Stomach (tissue), 9 donors: ENCODE measurements around the gene PLXND1. TPM values are rescaled to one million over a fixed set of nuclear protein-coding genes. Genes with fewer than 3 reads are reported as not detected.

Source experiments
- DNase-seq, 2 donors: peaks; one replicate each; pipeline versions ENCODE4 v3.0.0 to v3.0.0-alpha.2; 2013 to 2019
- H3K27ac ChIP-seq, 5 donors: fragments of 200-600 bp in 4 of 5; sonication (generic) in 4 of 5; one replicate each; pipeline ENCODE4 v1.5.1; 2013 to 2019; ENCODE audit warnings: mild to moderate bottlenecking in 1 of 5, moderate library complexity in 1 of 5
- H3K27me3 ChIP-seq, 3 donors: fragments of 200-600 bp; sonication (generic); one replicate each; pipeline ENCODE4 v1.5.1; 2017 to 2019; ENCODE audit warnings: mixed run types in 1 of 3
- H3K36me3 ChIP-seq, 4 donors: fragments of 200-600 bp; sonication (generic); 1 replicate in 3 of 4; 2 replicates in 1 of 4; pipeline ENCODE4 v1.5.1; 2016 to 2019
- H3K4me1 ChIP-seq, 4 donors: fragments of 200-600 bp; sonication (generic); one replicate each; pipeline ENCODE4 v1.5.1; 2016 to 2019
- H3K4me3 ChIP-seq, 4 donors: fragments of 200-600 bp; sonication (generic) in 3 of 4; one replicate each; pipeline ENCODE4 v1.5.1; 2016 to 2019; ENCODE audit warnings: mild to moderate bottlenecking in 1 of 4
- H3K9me3 ChIP-seq, 4 donors: fragments of 200-600 bp; sonication (generic); one replicate each; pipeline ENCODE4 v1.5.1; 2016 to 2019
- EP300 ChIP-seq: sonication (generic); formaldehyde crosslinking; IDR thresholded peaks from one replicate; pipeline ENCODE4 v1.6.1; 2017; ENCODE audit warnings: antibody characterized with exemption
- POLR2A ChIP-seq, 4 donors: fragments of 450-650 bp; IDR thresholded peaks; one replicate each; pipeline ENCODE4 v1.6.1; 2016; ENCODE audit warnings: antibody characterized with exemption in 4 of 4, control low read depth in 2 of 4, mild to moderate bottlenecking in 1 of 4, moderate library complexity in 1 of 4
- POLR2AphosphoS5 ChIP-seq, 3 donors: sonication (generic); formaldehyde crosslinking; IDR thresholded peaks; one replicate each; pipeline ENCODE4 v1.6.1; 2016; ENCODE audit warnings: antibody characterized with exemption in 3 of 3
- WGBS, 5 donors: extraction: QIAGEN DNeasy Blood & Tissue Kit in 3 of 5; methylation state at CpG; one replicate each; pipeline versions ENCODE4 v1.1.5 to v1.1.7; 2013 to 2018; 5-methylcytosine and 5-hydroxymethylcytosine counted together
- intact Hi-C: fragments of 100-400 bp; cut with DNase I; formaldehyde crosslinking; loops from one replicate; pipeline ENCODE4 v1.15.1; 2023; ENCODE audit warnings: low total_unique reads
- polyA plus RNA-seq, 3 donors: library from polyadenylated mRNA; stranded (reverse); fragments of 200-250 nt; gene quantifications; one replicate each; pipeline ENCODE4 v1.2.3, GENCODE V29; 2013
- total RNA-seq, 5 donors: library from RNA; depleted of rRNA; stranded (reverse); fragments of >200 nt; gene quantifications; one replicate each; pipeline versions ENCODE4 v1.1.0 to v1.2.3, GENCODE V29; 2014 to 2016
- TF ChIP-seq, protein P1 (sequence below), 7 experiments: fragments of 450-650 bp in 4 of 7; fragments of 200-600 bp in 3 of 7; sonication (generic) in 3 of 7; IDR thresholded peaks; one replicate each; pipeline ENCODE4 v1.5.1; 2016 to 2019; ENCODE audit warnings: antibody characterized with exemption in 7 of 7, control low read depth in 2 of 7, mild to moderate bottlenecking in 1 of 7
- donor health status: healthy with polysubstance abuse.
- donor health status: Bipolar disorder and iron deficiency.
- donor health status: healthy.

The PLXND1 gene
- total and polyA plus RNA-seq, 8 donors = 22.6 to 251 (median 58.6) TPM

DNA sequence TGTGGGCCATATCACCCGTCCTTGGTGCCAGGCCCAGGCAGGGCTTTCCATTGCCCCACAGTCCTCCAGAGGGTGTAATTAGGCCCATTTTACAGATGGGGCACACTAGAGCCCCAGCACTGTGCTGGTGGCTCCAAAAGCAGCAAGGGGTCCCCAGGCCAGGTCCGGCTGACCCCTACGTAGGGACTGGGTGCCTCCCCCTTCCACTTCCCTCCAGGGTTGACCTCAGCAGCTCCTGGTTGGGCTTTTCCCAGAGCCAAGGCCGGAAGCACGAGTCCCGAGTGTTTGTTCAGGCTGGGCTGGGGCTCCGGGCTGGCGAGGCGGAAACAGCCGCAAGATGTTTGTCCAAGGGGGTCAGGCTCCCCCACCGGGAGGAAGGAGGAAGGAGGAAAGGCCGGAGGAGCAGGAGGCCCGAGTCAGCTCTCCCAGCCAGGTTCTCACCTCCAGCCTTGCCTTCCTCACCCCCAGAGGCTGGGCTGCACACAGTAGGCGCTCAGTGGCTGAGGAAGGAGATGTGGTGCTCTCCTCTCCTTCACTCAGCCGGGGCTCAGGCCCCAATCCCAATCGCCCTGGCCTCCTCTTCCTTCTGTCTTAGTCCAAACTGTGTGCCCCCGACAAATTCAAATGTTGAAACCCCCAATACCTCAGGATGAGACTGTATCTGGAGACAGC lies 17.1 kb upstream of the PLXND1 start:
- 24 to 55% (median 37%) methylated on average over 15 to 17 of the region's 17 CpGs for WGBS, 5 donors
- Histone ChIP-seq H3K4me1 (peaks cover 60 to 87% (median 72%) of the 10 kb centered on the region in 4 donors), H3K27ac (peak overlapping the region; percentile 49 to 99 (median 97)), H3K9me3 (no peaks in the 10 kb centered on the region), H3K36me3 (no peaks in the 10 kb centered on the region), H3K4me3 (no peak overlapping the region), H3K27me3 (no peaks in the 10 kb centered on the region)
- intact Hi-C loops = no loop called here
- peak; percentile 80 to 92 for DNase-seq
- TF ChIP-seq POLR2AphosphoS5 (IDR thresholded peaks at IDR 0.05) (peak; percentile 6 to 85 (median 20)), POLR2A (IDR thresholded peaks at IDR 0.05) (no peak)

DNA sequence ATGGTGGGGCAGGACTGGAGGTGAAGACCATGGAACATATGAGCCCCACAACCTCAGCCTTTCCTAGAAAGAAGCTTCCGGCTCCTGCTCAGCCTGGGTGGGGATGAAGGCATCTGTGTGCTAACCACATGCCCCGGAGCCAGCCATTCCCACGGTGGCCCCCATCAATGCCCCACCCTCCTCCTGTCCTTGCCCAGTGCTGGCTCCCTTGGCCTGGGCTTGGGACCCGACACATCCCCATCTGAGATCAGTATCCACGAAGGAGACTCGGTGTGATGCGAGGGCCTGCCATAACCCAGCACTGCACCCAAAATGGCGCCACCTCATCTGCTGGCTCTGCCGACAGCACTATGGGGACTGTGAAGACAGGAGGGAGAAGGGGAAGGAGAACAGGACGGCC lies 16.5 kb upstream of the PLXND1 start:
- DNase-seq = no peak
- Histone ChIP-seq H3K4me3 (no peak overlapping the region), H3K4me1 (peaks cover 54 to 85% (median 68%) of the 10 kb centered on the region in 4 donors), H3K36me3 (no peaks in the 10 kb centered on the region), H3K27me3 (no peaks in the 10 kb centered on the region), H3K27ac (peak overlapping the region; percentile 49 to 99 (median 97)), H3K9me3 (no peaks in the 10 kb centered on the region)
- WGBS, 5 donors = 76 to 89% (median 82%) methylated on average over 10 of the region's 10 CpGs
- TF ChIP-seq, protein P1, sequence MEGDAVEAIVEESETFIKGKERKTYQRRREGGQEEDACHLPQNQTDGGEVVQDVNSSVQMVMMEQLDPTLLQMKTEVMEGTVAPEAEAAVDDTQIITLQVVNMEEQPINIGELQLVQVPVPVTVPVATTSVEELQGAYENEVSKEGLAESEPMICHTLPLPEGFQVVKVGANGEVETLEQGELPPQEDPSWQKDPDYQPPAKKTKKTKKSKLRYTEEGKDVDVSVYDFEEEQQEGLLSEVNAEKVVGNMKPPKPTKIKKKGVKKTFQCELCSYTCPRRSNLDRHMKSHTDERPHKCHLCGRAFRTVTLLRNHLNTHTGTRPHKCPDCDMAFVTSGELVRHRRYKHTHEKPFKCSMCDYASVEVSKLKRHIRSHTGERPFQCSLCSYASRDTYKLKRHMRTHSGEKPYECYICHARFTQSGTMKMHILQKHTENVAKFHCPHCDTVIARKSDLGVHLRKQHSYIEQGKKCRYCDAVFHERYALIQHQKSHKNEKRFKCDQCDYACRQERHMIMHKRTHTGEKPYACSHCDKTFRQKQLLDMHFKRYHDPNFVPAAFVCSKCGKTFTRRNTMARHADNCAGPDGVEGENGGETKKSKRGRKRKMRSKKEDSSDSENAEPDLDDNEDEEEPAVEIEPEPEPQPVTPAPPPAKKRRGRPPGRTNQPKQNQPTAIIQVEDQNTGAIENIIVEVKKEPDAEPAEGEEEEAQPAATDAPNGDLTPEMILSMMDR (IDR thresholded peaks at IDR 0.05) = no peak
- TF ChIP-seq POLR2A (IDR thresholded peaks at IDR 0.05) (no peak), EP300 (no peak), POLR2AphosphoS5 (IDR thresholded peaks at IDR 0.05) (no peak)
- intact Hi-C loops = no loop called here

DNA sequence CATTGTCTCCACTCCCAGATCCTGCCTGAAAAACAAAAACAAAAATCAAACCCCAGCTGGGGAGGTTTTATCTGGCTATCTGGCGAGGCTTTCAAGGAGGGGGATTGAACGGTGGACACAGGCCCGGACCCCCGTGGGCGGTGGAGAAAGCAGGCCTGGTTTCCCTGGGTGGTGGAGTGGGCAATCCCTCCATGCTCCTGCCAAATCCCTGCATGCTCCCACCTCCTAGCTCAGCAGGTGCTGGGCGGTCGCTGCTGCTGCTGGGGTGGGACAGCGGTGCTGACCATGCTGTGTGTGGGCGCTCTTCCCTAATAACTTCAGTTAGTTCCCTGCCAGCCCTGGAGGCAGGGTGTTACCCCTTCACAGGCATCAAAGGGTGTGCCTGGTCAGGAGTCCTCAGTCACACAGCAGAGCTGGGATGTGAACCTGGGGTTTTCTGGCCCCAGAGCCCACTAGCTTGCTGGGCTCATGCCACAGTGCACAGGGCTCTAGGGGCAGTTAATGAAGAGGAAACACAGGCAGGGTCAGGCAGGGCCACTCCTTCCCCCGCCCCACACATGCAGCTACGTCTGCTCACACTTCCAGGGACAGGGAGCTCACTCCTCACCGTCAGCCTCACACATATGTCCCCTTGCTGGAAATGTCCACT lies 15.9 kb upstream of the PLXND1 start:
- H3K36me3 ChIP-seq = no peaks in the 10 kb centered on the region
- 56 to 68% (median 58%) methylated on average over 10 to 12 of the region's 12 CpGs for WGBS, 5 donors
- no peaks in the 10 kb centered on the region for H3K27me3 ChIP-seq
- H3K4me1 ChIP-seq = peaks cover 50 to 79% (median 64%) of the 10 kb centered on the region in 4 donors
- H3K27ac ChIP-seq = peak overlapping the region; percentile 11 to 99 (median 97)
- intact Hi-C loops = no loop called here
- H3K4me3 ChIP-seq = no peak overlapping the region
- no peaks in the 10 kb centered on the region for H3K9me3 ChIP-seq
- TF ChIP-seq EP300 (no peak), POLR2AphosphoS5 (IDR thresholded peaks at IDR 0.05) (no peak), POLR2A (IDR thresholded peaks at IDR 0.05) (no peak)
- TF ChIP-seq, protein P1 (IDR thresholded peaks at IDR 0.05) = no peak
- DNase-seq = no peak

DNA sequence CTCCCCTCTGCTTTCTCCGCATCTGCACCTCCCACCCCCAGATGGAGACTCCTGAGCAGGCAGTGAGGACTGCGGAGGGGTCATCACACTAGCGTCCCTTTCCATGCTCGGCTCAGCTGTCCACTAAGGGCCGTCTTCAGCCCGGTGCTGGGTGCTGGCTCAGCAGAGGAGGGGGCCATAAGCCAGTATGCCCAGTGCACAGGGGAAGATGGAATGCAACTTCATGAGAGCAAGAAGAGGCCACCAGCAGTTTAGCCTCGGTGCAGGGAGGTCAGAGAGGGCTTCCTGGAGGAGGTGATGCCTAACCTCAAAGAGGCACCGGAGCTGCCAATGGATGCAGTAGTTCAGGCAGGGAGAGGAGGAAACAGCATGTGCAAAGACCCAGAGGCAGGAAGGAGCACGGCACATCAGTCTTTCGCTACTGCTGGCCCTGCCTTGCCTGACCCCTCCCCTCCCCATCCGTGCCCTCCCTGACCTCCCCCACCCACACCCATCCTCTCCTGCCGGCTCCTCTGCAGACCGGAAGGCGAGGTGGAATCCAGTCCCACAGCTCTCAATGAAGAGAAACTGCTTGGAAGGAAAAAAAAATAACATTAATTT lies 15.2 kb upstream of the PLXND1 start:
- no peaks in the 10 kb centered on the region for H3K27me3 ChIP-seq

More for the DNA sequence above, 15.2 kb upstream of the PLXND1 start:
- peaks cover 44 to 80% (median 60%) of the 10 kb centered on the region in 4 donors for H3K4me1 ChIP-seq
- WGBS, 5 donors = 65 to 78% (median 70%) methylated on average over 14 of the region's 14 CpGs
- DNase-seq = peak in 1 of 2 donors; percentile 38
- TF ChIP-seq EP300 (no peak), POLR2A (IDR thresholded peaks at IDR 0.05) (no peak), POLR2AphosphoS5 (IDR thresholded peaks at IDR 0.05) (no peak)
- TF ChIP-seq, protein P1 (IDR thresholded peaks at IDR 0.05) = no peak
- H3K9me3 ChIP-seq = no peaks in the 10 kb centered on the region
- peak overlapping the region in 4 of 5 donors; percentile 93 to 99 (median 98) for H3K27ac ChIP-seq
- H3K36me3 ChIP-seq = no peaks in the 10 kb centered on the region
- H3K4me3 ChIP-seq = no peak overlapping the region
- intact Hi-C loops = no loop called here
